ENCODE results near the gene P2RX7. TPM values are rescaled to one million over a fixed set of nuclear protein-coding genes. Genes with fewer than 3 reads are reported as not detected.

Gene P2RX7
- total RNA-seq, 4 donors from 2014 or later: 0.35 to 0.46 (median 0.41) TPM; not detected in 1

DNA sequence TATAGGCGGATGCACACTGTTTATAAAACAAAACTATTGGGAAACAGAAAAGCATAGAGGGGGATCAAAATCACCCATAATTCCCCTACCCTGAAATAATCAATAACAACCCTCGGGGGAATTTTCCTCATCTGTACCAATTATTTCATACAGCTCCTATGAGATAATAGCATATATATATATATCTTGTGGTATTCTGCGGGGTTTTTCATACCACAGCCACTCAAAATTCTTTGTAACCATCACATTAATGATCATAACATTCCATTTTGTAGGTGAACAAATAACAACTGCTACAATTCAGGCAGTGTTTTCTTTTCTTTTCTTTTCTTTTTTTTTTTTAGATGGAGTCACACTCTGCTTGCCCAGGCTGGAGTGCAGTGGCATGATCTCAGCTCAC is 35.3 kb downstream of the P2RX7 start:
- no peak for ATAC-seq
- Histone ChIP-seq H3K4me1 (no peaks in the 10 kb centered on the region), H3K4me3 (no peak overlapping the region), H3K27ac (no peak overlapping the region), H3K9me3 (no peaks in the 10 kb centered on the region), H3K36me3 (no peaks in the 10 kb centered on the region), H3K27me3 (no peaks in the 10 kb centered on the region)
- in situ Hi-C loops (cut with MboI; ENCODE audit: low sequenced_read_pairs in 4 of 4): no loop called here
- TF ChIP-seq POLR2A (IDR thresholded peaks at IDR 0.05): no peak
- intact Hi-C loops (cut with DNase I; ENCODE audit: low total_unique reads): no loop called here
- DNase-seq: no peak

GRCh38 chr12:121170151-121170550 is 37.5 kb downstream of the P2RX7 start:
- Histone ChIP-seq H3K27me3 (no peaks in the 10 kb centered on the region), H3K36me3 (no peaks in the 10 kb centered on the region), H3K9me3 (no peaks in the 10 kb centered on the region), H3K27ac (no peak overlapping the region), H3K4me3 (no peak overlapping the region), H3K4me1 (no peaks in the 10 kb centered on the region)
- DNase-seq (no peak), ATAC-seq (no peak)
- no peak for TF ChIP-seq POLR2A (IDR thresholded peaks at IDR 0.05)
- no peak for TF ChIP-seq CTCF (IDR thresholded peaks at IDR 0.05 in 4 of 5, conservative IDR thresholded peaks at IDR 0.05 in 1 of 5)
- in situ Hi-C loops (cut with MboI; ENCODE audit: low sequenced_read_pairs in 4 of 4) (no loop called here), intact Hi-C loops (cut with DNase I; ENCODE audit: low total_unique reads) (no loop called here)

DNA sequence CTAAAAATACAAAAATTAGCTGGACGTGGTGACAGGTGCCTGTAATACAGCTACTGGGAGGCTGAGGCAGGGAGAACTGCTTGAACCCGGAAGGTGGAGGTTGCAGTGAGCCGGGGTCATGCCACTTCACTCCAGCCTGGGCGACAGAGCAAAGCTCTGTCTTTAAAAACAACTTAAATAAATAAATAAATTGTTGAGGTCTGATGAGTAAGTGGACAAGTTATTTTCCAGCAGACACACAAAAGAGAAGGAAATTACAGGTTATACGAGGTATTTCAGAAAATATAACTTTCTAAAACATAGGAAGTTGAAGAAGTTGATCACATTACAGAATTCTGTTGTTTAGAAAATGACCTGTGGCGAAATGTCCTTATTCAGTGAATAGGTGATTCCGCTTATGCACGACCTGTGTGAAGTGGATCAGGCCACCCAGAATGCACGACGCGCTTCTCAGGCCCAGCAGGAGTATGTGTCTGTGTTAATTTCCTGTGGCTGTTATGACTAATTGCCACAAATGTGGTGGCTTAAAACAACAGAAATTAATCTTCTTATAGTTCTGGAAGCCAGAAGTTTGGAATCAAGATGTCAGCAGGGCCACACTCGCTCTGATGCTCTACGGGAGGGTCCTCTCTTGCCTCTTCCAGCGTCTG is 38.1 kb downstream of the P2RX7 start:
- in situ Hi-C loops (cut with MboI; ENCODE audit: low sequenced_read_pairs in 4 of 4) (no loop called here), intact Hi-C loops (cut with DNase I; ENCODE audit: low total_unique reads) (no loop called here)
- H3K27me3 ChIP-seq: no peaks in the 10 kb centered on the region
- no peaks in the 10 kb centered on the region for H3K9me3 ChIP-seq
- no peaks in the 10 kb centered on the region for H3K4me1 ChIP-seq
- no peak overlapping the region for H3K4me3 ChIP-seq
- no peak overlapping the region for H3K27ac ChIP-seq
- DNase-seq: no peak
- H3K36me3 ChIP-seq: no peaks in the 10 kb centered on the region
- no peak for ATAC-seq
- TF ChIP-seq POLR2A (IDR thresholded peaks at IDR 0.05): no peak
- no peak for TF ChIP-seq CTCF (IDR thresholded peaks at IDR 0.05 in 4 of 5, conservative IDR thresholded peaks at IDR 0.05 in 1 of 5)

- in situ Hi-C loops (cut with MboI; ENCODE audit: low sequenced_read_pairs in 4 of 4): no loop called here
- ATAC-seq (no peak), DNase-seq (no peak)
- no peaks in the 10 kb centered on the region for H3K4me1 ChIP-seq
- intact Hi-C loops (cut with DNase I; ENCODE audit: low total_unique reads): no loop called here
- no peak for TF ChIP-seq POLR2A (IDR thresholded peaks at IDR 0.05)
- TF ChIP-seq CTCF (IDR thresholded peaks at IDR 0.05 in 4 of 5, conservative IDR thresholded peaks at IDR 0.05 in 1 of 5): no peak
- no peaks in the 10 kb centered on the region for H3K27me3 ChIP-seq
- no peaks in the 10 kb centered on the region for H3K9me3 ChIP-seq
- no peaks in the 10 kb centered on the region for H3K36me3 ChIP-seq
- no peak overlapping the region for H3K4me3 ChIP-seq
- no peak overlapping the region for H3K27ac ChIP-seq
These were observed 39.5 kb downstream of the P2RX7 start for GRCh38 chr12:121172145-121172544.

DNA sequence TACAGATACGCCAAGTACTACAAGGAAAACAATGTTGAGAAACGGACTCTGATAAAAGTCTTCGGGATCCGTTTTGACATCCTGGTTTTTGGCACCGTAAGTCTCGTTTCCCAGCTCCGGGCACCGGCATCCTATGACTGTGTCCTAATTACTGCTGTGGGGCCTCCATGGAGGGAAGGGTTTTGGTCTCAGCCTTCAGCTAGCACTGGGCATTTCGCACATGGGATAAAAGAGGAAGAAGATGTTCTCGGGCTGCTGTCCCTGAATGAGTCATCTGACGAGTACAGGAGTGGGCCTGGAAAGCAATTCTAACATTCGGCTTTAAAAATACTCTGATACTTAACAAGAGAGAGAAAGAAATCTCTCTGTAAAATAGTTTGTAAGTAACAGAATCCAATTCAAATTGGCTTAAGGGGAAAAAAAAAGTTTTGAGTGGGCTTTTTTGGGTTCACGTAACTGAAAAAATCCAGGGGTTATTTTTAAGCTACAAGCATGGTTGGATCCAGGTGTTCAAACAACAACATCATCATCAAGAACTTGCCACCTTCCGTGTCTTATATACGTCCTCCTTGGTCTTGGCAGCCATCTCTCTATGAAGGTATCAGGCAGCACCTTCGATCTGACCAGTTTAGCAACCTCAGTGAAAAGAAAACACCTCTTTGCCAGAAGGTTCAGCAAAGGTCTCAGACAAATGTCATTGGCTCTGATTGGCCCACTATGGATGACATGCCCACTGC is 42.9 kb downstream of the P2RX7 start:
- Histone ChIP-seq H3K4me1 (no peaks in the 10 kb centered on the region), H3K27me3 (no peaks in the 10 kb centered on the region), H3K27ac (no peak overlapping the region), H3K4me3 (no peak overlapping the region), H3K36me3 (no peaks in the 10 kb centered on the region), H3K9me3 (no peaks in the 10 kb centered on the region)
- peak; percentile 8 to 20 for DNase-seq
- TF ChIP-seq POLR2A (IDR thresholded peaks at IDR 0.05): no peak
- in situ Hi-C loops (cut with MboI; ENCODE audit: low sequenced_read_pairs in 4 of 4): no loop called here
- ATAC-seq: no peak
- intact Hi-C loops (cut with DNase I; ENCODE audit: low total_unique reads): no loop called here

All from gastrocnemius medialis (tissue), 4 donors.